DND-41 (cell line): ENCODE data around the gene SPNS2.

Source experiments
- ATAC-seq: fragments of 200-7000 bp; cut with Tn5 transposase; 3 replicates; pipeline ENCODE4 v1.9.1; 2021; ENCODE audit warnings: low read depth; ENCODE audit not compliant: insufficient read depth
- DNase-seq: peaks from one replicate; pipeline ENCODE4 v3.0.0-alpha.2; 2020
- H2AFZ ChIP-seq: 2 replicates; pipeline ENCODE4 v1.6.0; 2012; ENCODE audit warnings: low read depth, low read length
- H3K27ac ChIP-seq: 2 replicates; pipeline ENCODE4 v1.5.1; 2012; ENCODE audit warnings: low read length, inconsistent platforms
- H3K27me3 ChIP-seq: fragments of 200-600 bp; sonication (generic); 2 replicates; pipeline ENCODE4 v1.6.0; 2012; ENCODE audit warnings: low read length, mild to moderate bottlenecking, inconsistent platforms; ENCODE audit not compliant: insufficient read depth, poor library complexity
- H3K36me3 ChIP-seq: 2 replicates; pipeline ENCODE4 v1.5.1; 2012; ENCODE audit warnings: low read length, inconsistent platforms; ENCODE audit not compliant: insufficient read depth
- H3K4me1 ChIP-seq: 2 replicates; pipeline ENCODE4 v1.5.1; 2012; ENCODE audit warnings: mild to moderate bottlenecking, low read length; ENCODE audit not compliant: insufficient read depth
- H3K4me2 ChIP-seq: 2 replicates; pipeline ENCODE4 v1.6.0; 2012; ENCODE audit warnings: mild to moderate bottlenecking, moderate library complexity, low read length, inconsistent platforms; ENCODE audit not compliant: insufficient read depth
- H3K4me3 ChIP-seq, 2 experiments: fragments of 200-600 bp in 1 of 2; shearing (Covaris generic) in 1 of 2; 2 replicates each; pipeline ENCODE4 v1.5.1; 2012 to 2016; ENCODE audit warnings: inconsistent platforms in 2 of 2, low read length in 2 of 2, mild to moderate bottlenecking in 2 of 2, low read depth in 1 of 2, moderate library complexity in 1 of 2
- H3K79me2 ChIP-seq: 2 replicates; pipeline ENCODE4 v1.6.0; 2012; ENCODE audit warnings: low read length, inconsistent platforms; ENCODE audit not compliant: insufficient read depth
- H3K9ac ChIP-seq: 2 replicates; pipeline ENCODE4 v1.6.0; 2012; ENCODE audit warnings: low read depth, mild to moderate bottlenecking, inconsistent platforms, low read length, moderate library complexity
- H3K9me3 ChIP-seq: 2 replicates; pipeline ENCODE4 v1.5.1; 2012; ENCODE audit warnings: low read length, moderate library complexity, mild to moderate bottlenecking, inconsistent platforms; ENCODE audit not compliant: insufficient read depth, severe bottlenecking
- H4K20me1 ChIP-seq: 2 replicates; pipeline ENCODE4 v1.6.0; 2012; ENCODE audit warnings: low read length; ENCODE audit not compliant: insufficient read depth
- CTCF ChIP-seq: IDR thresholded peaks from 2 replicates; pipeline ENCODE4 v1.5.1; 2012; ENCODE audit warnings: borderline replicate concordance, low read length, moderate library complexity, mild to moderate bottlenecking; ENCODE audit not compliant: poor library complexity, severe bottlenecking; ENCODE audit errors: extremely low read depth
- EZH2 ChIP-seq: IDR thresholded peaks from 3 replicates; pipeline ENCODE4 v1.6.1; 2012; ENCODE audit warnings: borderline replicate concordance, low read depth, mild to moderate bottlenecking, moderate library complexity, low read length, inconsistent platforms; ENCODE audit not compliant: severe bottlenecking

The SPNS2 gene

GRCh38 chr17:4512156-4513112 lies 13.8 kb downstream of the SPNS2 start:
- no peaks in the 10 kb centered on the region for H3K4me1 ChIP-seq
- H3K36me3 ChIP-seq = no peaks in the 10 kb centered on the region
- no peaks in the 10 kb centered on the region for H3K9me3 ChIP-seq
- H3K4me3 ChIP-seq = no peak overlapping the region
- ATAC-seq (no peak), DNase-seq (no peak)
- no peak overlapping the region for H3K27ac ChIP-seq
- TF ChIP-seq EZH2 (no peak), CTCF (no peak)
- no peak overlapping the region for H3K9ac ChIP-seq
- no peak overlapping the region for H3K4me2 ChIP-seq
- H3K79me2 ChIP-seq = no peaks in the 10 kb centered on the region
- peaks cover 3% of the 10 kb centered on the region; the same call in 1 of the 2 replicates for H4K20me1 ChIP-seq
- H3K27me3 ChIP-seq = no peaks in the 10 kb centered on the region
- no peak overlapping the region for H2AFZ ChIP-seq

- no peak overlapping the region for H3K4me2 ChIP-seq
- TF ChIP-seq EZH2 (no peak), CTCF (no peak)
- ATAC-seq (no peak), DNase-seq (no peak)
- H3K36me3 ChIP-seq = no peaks in the 10 kb centered on the region
- H3K9me3 ChIP-seq = no peaks in the 10 kb centered on the region
- 0 out of 2 replicates have a peak, but pooled peaks cover 3% of the 10 kb centered on the region for H4K20me1 ChIP-seq
- H3K9ac ChIP-seq = no peak overlapping the region
- H3K27me3 ChIP-seq = no peaks in the 10 kb centered on the region
- H3K27ac ChIP-seq = no peak overlapping the region
- no peaks in the 10 kb centered on the region for H3K4me1 ChIP-seq
- no peak overlapping the region for H2AFZ ChIP-seq
- H3K4me3 ChIP-seq = no peak overlapping the region
- H3K79me2 ChIP-seq = no peaks in the 10 kb centered on the region
Measured at GRCh38 chr17:4513113-4514032, 14.7 kb downstream of the SPNS2 start.

GRCh38 chr17:4514206-4514605 lies 15.5 kb downstream of the SPNS2 start:
- ATAC-seq (no peak), DNase-seq (no peak)
- H3K27me3 ChIP-seq = no peaks in the 10 kb centered on the region
- no peaks in the 10 kb centered on the region for H3K36me3 ChIP-seq
- H3K9ac ChIP-seq = no peak overlapping the region
- H3K4me2 ChIP-seq = no peak overlapping the region
- H3K79me2 ChIP-seq = no peaks in the 10 kb centered on the region
- no peak overlapping the region for H3K27ac ChIP-seq
- no peak overlapping the region for H3K4me3 ChIP-seq
- H4K20me1 ChIP-seq = 0 out of 2 replicates have a peak, but pooled peaks cover 3% of the 10 kb centered on the region
- no peak overlapping the region for H2AFZ ChIP-seq
- H3K4me1 ChIP-seq = no peaks in the 10 kb centered on the region
- H3K9me3 ChIP-seq = no peaks in the 10 kb centered on the region
- no peak for TF ChIP-seq EZH2
- TF ChIP-seq CTCF = no peak
